C4-2B (cell line): ENCODE data around the gene EEF2KMT.

Experiments used
- H3K27ac ChIP-seq: fragments of 450-650 bp; 2 replicates; pipeline ENCODE4 v1.5.1; 2017
- CTCF ChIP-seq: fragments of 450-650 bp; conservative IDR thresholded peaks from 2 replicates; pipeline ENCODE4 v1.5.1; 2017; ENCODE audit warnings: mild to moderate bottlenecking
- ZFX ChIP-seq: fragments of 450-650 bp; IDR thresholded peaks from 2 replicates; pipeline ENCODE4 v1.6.1; 2017

Gene EEF2KMT

DNA sequence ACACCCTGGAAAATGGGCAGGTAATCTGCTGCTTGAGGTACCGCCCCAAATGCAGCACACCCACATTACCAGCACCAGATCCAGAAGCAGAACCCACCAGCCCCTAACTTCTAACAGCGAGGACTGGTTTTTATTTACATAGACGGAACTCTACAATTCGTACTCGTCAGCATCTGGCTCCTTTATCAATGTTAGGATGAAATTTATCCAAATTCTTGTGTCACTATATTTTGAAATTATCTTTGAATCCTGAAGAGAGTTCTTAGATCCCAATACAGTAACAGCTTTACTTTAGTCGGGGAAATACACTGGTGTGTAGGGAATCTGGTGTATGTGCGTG, 26.3 kb downstream of the EEF2KMT start:
- TF ChIP-seq CTCF (no peak), ZFX (no peak)
- peak overlapping the region; percentile 79 for H3K27ac ChIP-seq

- TF ChIP-seq CTCF (no peak), ZFX (no peak)
- no peak overlapping the region for H3K27ac ChIP-seq
These were observed 27.0 kb downstream of the EEF2KMT start for GRCh38 chr16:5070431-5071186.

- no peak overlapping the region for H3K27ac ChIP-seq
- TF ChIP-seq ZFX = no peak
- no peak for TF ChIP-seq CTCF
These were observed 27.7 kb downstream of the EEF2KMT start for GRCh38 chr16:5069854-5070253.

DNA sequence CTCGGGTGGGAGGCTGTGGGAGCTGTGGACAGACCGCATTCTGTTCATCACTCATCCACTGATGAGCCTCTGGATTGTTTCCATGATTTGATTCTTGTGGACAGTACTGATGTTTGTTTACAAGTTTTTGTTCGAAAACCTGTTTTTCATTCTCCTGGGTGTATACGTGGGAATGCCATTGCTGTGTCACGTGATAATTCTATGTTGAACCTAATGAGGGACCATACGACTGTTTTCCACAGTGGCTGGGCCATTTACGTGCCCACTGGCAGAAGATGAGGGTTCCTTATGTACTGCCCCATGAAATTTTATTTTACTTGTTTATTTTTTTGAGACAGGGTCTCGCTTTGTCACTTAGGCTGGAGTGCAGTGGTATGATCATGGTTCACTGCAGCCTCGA, 28.5 kb downstream of the EEF2KMT start:
- TF ChIP-seq ZFX (no peak), CTCF (no peak)
- H3K27ac ChIP-seq = no peak overlapping the region

- no peak for TF ChIP-seq CTCF
- no peak overlapping the region for H3K27ac ChIP-seq
These were observed 31.1 kb downstream of the EEF2KMT start for GRCh38 chr16:5066511-5066910.

DNA sequence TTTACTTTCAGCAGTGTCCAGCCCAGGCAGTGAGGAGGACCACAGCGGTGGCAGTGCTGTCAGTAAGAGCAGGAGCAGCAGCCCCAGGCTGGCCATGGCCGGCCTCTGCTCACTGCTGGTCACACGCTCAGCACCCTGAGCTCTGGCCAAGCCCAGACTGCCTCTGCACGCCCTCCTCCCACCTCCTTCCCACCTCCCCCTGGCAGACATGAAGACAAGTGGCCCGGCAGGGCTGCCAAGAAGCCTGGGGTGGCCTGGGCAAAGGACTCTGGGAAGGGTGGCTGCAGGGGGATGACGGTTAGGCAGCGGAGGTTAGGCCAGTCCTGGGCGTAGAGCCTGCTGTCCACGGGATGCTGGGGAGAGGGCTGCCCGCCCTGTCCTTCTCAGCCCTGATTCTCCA, 31.8 kb downstream of the EEF2KMT start, which contains the start of gene C16orf89:
Gene C16orf89, minus strand, starts transcription at position 144 of the 400 bp plus-strand sequence. Its CDS starts 48 bp downstream, at position 96.
- no peak within 1 kb of the TSS for H3K27ac ChIP-seq
- TF ChIP-seq ZFX (no peak), CTCF (no peak)

DNA sequence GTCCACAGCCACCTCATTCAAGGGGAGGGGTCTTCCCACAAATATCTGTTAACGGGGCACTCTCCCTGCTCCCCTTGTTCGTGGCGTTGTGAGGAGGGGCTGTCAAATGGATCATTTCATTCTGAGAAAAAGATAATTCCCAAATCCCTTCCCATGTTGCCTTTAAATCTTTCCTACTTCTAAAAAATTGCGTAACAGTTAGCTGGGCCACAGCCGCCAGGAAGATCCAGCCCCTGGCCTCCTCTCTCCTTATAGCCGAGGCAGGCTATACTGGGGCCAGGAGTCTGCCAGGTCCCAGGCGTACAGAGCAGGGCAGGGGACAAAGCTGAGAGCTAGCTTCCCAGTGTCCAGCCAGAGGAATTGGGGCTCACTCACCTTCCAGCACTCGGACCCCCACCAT, 32.3 kb downstream of the EEF2KMT start:
- H3K27ac ChIP-seq = no peak overlapping the region
- TF ChIP-seq ZFX (no peak), CTCF (no peak)
